Keratinocyte (primary cell): Measurements from ENCODE around the gene KCNC1. TPM values are rescaled to one million over a fixed set of nuclear protein-coding genes. Genes with fewer than 3 reads are reported as not detected.

Experiments
- DNase-seq: peaks from one replicate; pipeline ENCODE4 v3.0.0-alpha.2; 2011; ENCODE audit warnings: low read depth, missing footprints, low spot score
- FAIRE-seq: peaks from 2 replicates; lab custom pipeline; 2011; peaks lifted over from hg19 to GRCh38; lab: Jason Lieb, UNC
- H2AFZ ChIP-seq: 2 replicates; pipeline ENCODE4 v1.6.0; 2012; ENCODE audit warnings: low read length, control low read depth, inconsistent platforms; ENCODE audit not compliant: control insufficient read depth
- H3K27ac ChIP-seq: 2 replicates; pipeline ENCODE4 v1.5.1; 2011; ENCODE audit warnings: low read length; ENCODE audit not compliant: control insufficient read depth, insufficient read depth
- H3K27me3 ChIP-seq: 3 replicates; pipeline ENCODE4 v1.6.0; 2011; ENCODE audit warnings: low read length; ENCODE audit not compliant: control insufficient read depth, insufficient read depth; ENCODE audit errors: extremely low read depth
- H3K36me3 ChIP-seq, 2 experiments: 2 replicates in 1 of 2; 3 replicates in 1 of 2; pipeline ENCODE4 v1.5.1; 2011; ENCODE audit warnings: low read length in 2 of 2, mild to moderate bottlenecking in 1 of 2; ENCODE audit not compliant: control insufficient read depth in 2 of 2, insufficient read depth in 2 of 2; ENCODE audit errors: extremely low read depth in 1 of 2
- H3K4me1 ChIP-seq: 3 replicates; pipeline ENCODE4 v1.5.1; 2011; ENCODE audit warnings: low read length; ENCODE audit not compliant: control insufficient read depth, insufficient read depth; ENCODE audit errors: extremely low read depth
- H3K4me2 ChIP-seq: 3 replicates; pipeline ENCODE4 v1.6.0; 2011; ENCODE audit warnings: low read depth, low read length; ENCODE audit not compliant: control insufficient read depth, insufficient read depth; ENCODE audit errors: extremely low read depth
- H3K4me3 ChIP-seq, 3 experiments: fragments of 200-600 bp in 1 of 3; sonication (generic) in 1 of 3; 2 replicates in 2 of 3; 3 replicates in 1 of 3; pipeline ENCODE4 v1.5.1; 2011 to 2016; ENCODE audit warnings: low read length in 3 of 3, mild to moderate bottlenecking in 3 of 3, control low read depth in 2 of 3, inconsistent platforms in 1 of 3, low read depth in 1 of 3, mixed read lengths in 1 of 3, mixed run types in 1 of 3, moderate library complexity in 1 of 3; ENCODE audit not compliant: control insufficient read depth in 2 of 3, insufficient read depth in 2 of 3; ENCODE audit errors: extremely low read depth in 1 of 3
- H3K79me2 ChIP-seq: 2 replicates; pipeline ENCODE4 v1.6.0; 2012; ENCODE audit warnings: low read length; ENCODE audit not compliant: control insufficient read depth, insufficient read depth
- H3K9ac ChIP-seq: 3 replicates; pipeline ENCODE4 v1.6.0; 2011; ENCODE audit warnings: low read length; ENCODE audit not compliant: control insufficient read depth, insufficient read depth; ENCODE audit errors: extremely low read depth
- H3K9me1 ChIP-seq: 3 replicates; pipeline ENCODE4 v1.6.0; 2011; ENCODE audit warnings: low read length; ENCODE audit not compliant: control insufficient read depth, insufficient read depth; ENCODE audit errors: extremely low read depth
- H3K9me3 ChIP-seq: 2 replicates; pipeline ENCODE4 v1.5.1; 2012; ENCODE audit warnings: low read depth, low read length; ENCODE audit not compliant: control insufficient read depth
- H4K20me1 ChIP-seq: 3 replicates; pipeline ENCODE4 v1.6.0; 2011; ENCODE audit warnings: low read length; ENCODE audit not compliant: control insufficient read depth, insufficient read depth; ENCODE audit errors: extremely low read depth
- CTCF ChIP-seq, 3 experiments: IDR thresholded peaks in 1 of 3; conservative IDR thresholded peaks in 1 of 3; optimal IDR thresholded peaks in 1 of 3; 2 replicates in 2 of 3; 3 replicates in 1 of 3; pipeline versions ENCODE3 to v1.5.1; 2011; ENCODE audit warnings: low read length in 3 of 3, mild to moderate bottlenecking in 3 of 3, moderate library complexity in 2 of 3, control low read depth in 1 of 3, inconsistent platforms in 1 of 3; ENCODE audit not compliant: insufficient read depth in 2 of 3; ENCODE audit errors: extremely low read depth in 1 of 3
- EZH2 ChIP-seq: IDR thresholded peaks from one replicate; pipeline ENCODE4 v1.6.1; 2012; ENCODE audit warnings: inconsistent platforms, mild to moderate bottlenecking, low read length, moderate library complexity
- dilution Hi-C: fragments of 300-500 bp; cut with MboI; formaldehyde crosslinking; loops from one replicate; pipeline ENCODE4 v1.7.0; 2020; ENCODE audit warnings: low sequenced_read_pairs; ENCODE audit not compliant: extremely low pct_ligation_motif_present
- polyA plus RNA-seq, 5 experiments: library from polyadenylated mRNA; depleted of rRNA in 3 of 5; stranded (reverse) in 3 of 5; stranded (forward) in 1 of 5; unstranded in 1 of 5; fragments of >200 nt; gene quantifications; 1 replicate in 1 of 5; 2 replicates in 3 of 5; 3 replicates in 1 of 5; pipeline versions ENCODE4 v1.2.1 to v1.2.3, GENCODE V29; 2011 to 2012; ENCODE audit warnings: missing spikeins in 2 of 5, low read depth in 1 of 5, low replicate concordance in 1 of 5

The KCNC1 gene
- polyA plus RNA-seq, 1 donor (not counting 4 experiments of a cell fraction or from before 2014, with no cell fraction given) = not detected

DNA sequence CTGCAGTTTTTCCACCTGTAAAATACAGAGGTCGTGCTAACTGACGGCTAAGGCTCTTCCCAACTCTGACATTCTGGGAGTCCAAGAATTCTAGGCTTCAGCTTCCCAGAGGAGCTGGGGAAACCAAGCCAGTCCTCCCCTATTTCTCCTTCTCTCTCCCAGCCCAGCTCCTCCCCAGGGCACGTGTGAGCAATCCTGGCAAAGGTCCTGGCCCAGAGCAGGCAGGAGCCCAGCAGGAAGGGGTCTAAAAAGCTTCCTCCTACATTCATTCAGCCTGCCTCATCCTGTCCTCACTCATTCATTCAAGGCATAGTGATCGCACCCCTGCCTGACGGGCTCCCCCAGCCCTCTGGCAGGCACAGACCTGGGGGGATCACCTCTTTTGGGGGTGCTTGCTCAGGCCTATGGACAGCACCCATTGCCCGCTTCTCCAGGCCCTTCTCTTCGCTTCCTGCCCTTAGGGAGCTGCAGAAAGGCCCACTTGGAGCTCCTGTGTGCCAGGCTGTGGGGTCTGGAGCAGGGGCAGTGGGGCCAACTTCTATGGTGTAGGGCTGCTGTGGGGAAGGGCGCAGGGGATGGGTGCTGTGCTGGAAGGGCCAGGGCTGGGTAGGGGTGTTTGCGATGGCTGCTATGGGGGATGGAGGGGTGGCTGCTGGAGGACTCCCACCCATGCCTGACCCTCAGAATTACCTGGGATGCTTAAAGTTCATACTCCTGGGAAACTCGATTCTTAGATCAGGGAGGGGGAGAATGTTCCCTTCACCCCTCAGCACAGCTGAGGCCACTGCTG lies 9.8 kb downstream of the KCNC1 start:
- H3K4me3 ChIP-seq = no peak overlapping the region
- TF ChIP-seq EZH2 = no peak
- no peak for TF ChIP-seq CTCF (optimal IDR thresholded peaks at IDR 0.05 in 1 of 3, IDR thresholded peaks at IDR 0.05 in 1 of 3, conservative IDR thresholded peaks at IDR 0.05 in 1 of 3; ENCODE audit: extremely low read depth in 1 of 3, insufficient read depth in 2 of 3, low read length in 3 of 3)
- dilution Hi-C loops = no loop called here
- no peak for FAIRE-seq
- no peak overlapping the region for H3K4me2 ChIP-seq
- no peak overlapping the region for H3K9ac ChIP-seq
- H3K9me3 ChIP-seq = no peaks in the 10 kb centered on the region
- no peaks in the 10 kb centered on the region for H3K9me1 ChIP-seq
- H2AFZ ChIP-seq = no peak overlapping the region
- H4K20me1 ChIP-seq = no peaks in the 10 kb centered on the region
- no peaks in the 10 kb centered on the region for H3K4me1 ChIP-seq
- DNase-seq = no peak
- no peaks in the 10 kb centered on the region for H3K79me2 ChIP-seq
- peaks cover 6% of the 10 kb centered on the region for H3K27me3 ChIP-seq
- no peak overlapping the region for H3K27ac ChIP-seq
- H3K36me3 ChIP-seq = no peaks in the 10 kb centered on the region

DNA sequence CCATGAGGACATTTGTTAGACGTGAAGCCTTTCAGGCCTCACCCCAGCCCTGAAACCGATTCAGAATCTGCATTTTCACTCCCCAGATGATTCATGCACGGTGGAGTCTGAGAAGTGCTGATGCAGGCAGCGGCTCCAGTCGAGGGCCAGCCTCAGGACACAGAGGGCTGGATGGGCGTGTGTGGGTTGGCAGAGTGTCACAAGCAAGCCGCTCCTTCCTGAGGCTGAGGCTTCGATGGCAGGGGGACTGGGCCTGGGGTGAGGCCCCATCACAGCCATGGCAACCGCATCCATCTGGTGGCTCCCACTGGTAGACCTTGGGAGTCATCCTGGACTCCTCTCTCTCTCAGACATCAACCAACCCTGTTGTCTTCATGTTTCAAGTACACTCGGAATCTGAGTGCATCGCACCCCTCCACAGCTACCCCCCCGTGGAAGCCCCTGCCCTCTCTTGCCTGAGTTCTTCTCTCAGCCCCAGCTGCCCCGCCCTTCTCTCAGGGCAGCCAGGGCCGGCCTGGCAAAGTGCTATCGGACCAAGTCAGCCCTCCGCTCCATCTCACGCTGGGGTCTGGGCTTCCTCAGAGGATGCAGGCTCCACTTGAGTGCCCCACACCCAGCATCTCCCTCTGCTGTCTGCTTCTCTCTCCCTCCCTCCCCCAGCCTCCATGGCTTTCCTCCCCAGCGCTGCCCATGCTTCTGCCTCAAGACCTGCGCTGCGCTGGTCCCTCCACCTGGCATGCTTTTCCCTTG lies 10.6 kb downstream of the KCNC1 start:
- no peaks in the 10 kb centered on the region for H4K20me1 ChIP-seq
- H3K27me3 ChIP-seq = peaks cover 6% of the 10 kb centered on the region
- DNase-seq = no peak
- dilution Hi-C loops = no loop called here
- no peaks in the 10 kb centered on the region for H3K36me3 ChIP-seq
- no peak overlapping the region for H2AFZ ChIP-seq
- FAIRE-seq = no peak
- H3K4me1 ChIP-seq = no peaks in the 10 kb centered on the region
- H3K9ac ChIP-seq = no peak overlapping the region
- H3K4me3 ChIP-seq = no peak overlapping the region
- no peak for TF ChIP-seq EZH2
- TF ChIP-seq CTCF (optimal IDR thresholded peaks at IDR 0.05 in 1 of 3, IDR thresholded peaks at IDR 0.05 in 1 of 3, conservative IDR thresholded peaks at IDR 0.05 in 1 of 3; ENCODE audit: extremely low read depth in 1 of 3, insufficient read depth in 2 of 3, low read length in 3 of 3) = no peak
- no peaks in the 10 kb centered on the region for H3K9me3 ChIP-seq
- no peak overlapping the region for H3K27ac ChIP-seq
- H3K79me2 ChIP-seq = no peaks in the 10 kb centered on the region
- H3K4me2 ChIP-seq = no peak overlapping the region
- H3K9me1 ChIP-seq = no peaks in the 10 kb centered on the region
